Measurements from ENCODE around the gene ANKDD1A. TPM values are rescaled to one million over a fixed set of nuclear protein-coding genes. Genes with fewer than 3 reads are reported as not detected.

ANKDD1A gene
- total and polyA plus RNA-seq, 2 experiments from 2014 or later, result 3.6 to 6.1 TPM

DNA sequence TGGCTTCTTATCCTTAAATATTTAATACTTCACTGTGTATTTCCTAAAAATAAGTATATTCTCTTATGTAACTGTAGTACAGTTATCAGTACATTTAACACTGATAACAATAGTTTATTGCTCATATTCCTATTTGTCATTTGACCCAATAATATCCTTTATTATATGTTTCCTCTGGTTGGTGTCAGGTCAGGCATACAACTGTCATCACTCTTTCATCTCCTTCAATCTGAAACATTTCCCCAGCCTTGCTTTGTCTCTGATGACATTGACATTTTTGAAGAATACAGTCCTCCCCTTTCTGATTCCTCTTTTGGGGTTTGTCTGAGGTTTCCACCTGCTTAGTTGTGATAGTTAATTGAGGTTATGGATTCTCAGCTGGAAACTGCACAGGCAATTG, 42.2 kb upstream of the ANKDD1A start:
- H3K4me2 ChIP-seq, result no peak overlapping the region
- no peaks in the 10 kb centered on the region for H3K4me1 ChIP-seq (ENCODE audit: insufficient read depth)
- no peak for DNase-seq (ENCODE audit: low spot score)
- no peaks in the 10 kb centered on the region for H3K79me2 ChIP-seq
- no peak overlapping the region for H3K27ac ChIP-seq
- no peaks in the 10 kb centered on the region for H3K36me3 ChIP-seq (replicated peaks; ENCODE audit: insufficient read depth, low read depth)
- H3K9me3 ChIP-seq (ENCODE audit: low read depth), result no peaks in the 10 kb centered on the region
- no peaks in the 10 kb centered on the region for H4K20me1 ChIP-seq (ENCODE audit: insufficient read depth, poor library complexity, severe bottlenecking)
- no peaks in the 10 kb centered on the region for H3K9me2 ChIP-seq (replicated peaks; ENCODE audit: insufficient read depth)
- no peak overlapping the region for H3K4me3 ChIP-seq
- no peak overlapping the region for H2AFZ ChIP-seq
- TF ChIP-seq EZH2 (IDR thresholded peaks at IDR 0.05; ENCODE audit: borderline replicate concordance), result no peak
- no peak for TF ChIP-seq EZH2phosphoT487 (IDR thresholded peaks at IDR 0.05; ENCODE audit: low read depth, severe bottlenecking, unreplicated experiment)
- TF ChIP-seq CTCF (IDR thresholded peaks at IDR 0.05; ENCODE audit: poor library complexity), result no peak
- H3K27me3 ChIP-seq, result no peaks in the 10 kb centered on the region

DNA sequence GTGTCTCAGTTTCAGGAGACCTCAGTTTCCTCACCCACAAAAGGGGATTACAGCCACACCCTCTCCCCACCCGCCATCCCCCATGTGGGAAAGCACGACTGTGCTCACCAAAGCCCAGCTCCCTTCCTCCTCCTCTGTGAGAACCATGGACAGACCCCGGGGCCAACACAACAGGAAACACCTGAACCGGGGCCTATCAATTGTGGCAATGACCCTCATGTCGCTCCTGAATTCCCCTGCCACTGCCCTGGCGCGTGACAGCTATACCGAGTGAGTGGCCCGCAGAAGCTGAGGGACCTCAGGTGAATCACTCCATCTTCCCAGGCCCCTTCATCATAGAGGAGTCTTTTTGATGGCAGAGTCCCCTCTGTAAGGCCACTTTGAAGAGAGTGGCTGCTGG, 41.3 kb upstream of the ANKDD1A start:
- no peak for DNase-seq (ENCODE audit: low spot score)
- no peaks in the 10 kb centered on the region for H3K9me2 ChIP-seq (replicated peaks; ENCODE audit: insufficient read depth)
- H3K27me3 ChIP-seq, result no peaks in the 10 kb centered on the region
- no peak overlapping the region for H3K4me3 ChIP-seq
- H3K4me1 ChIP-seq (ENCODE audit: insufficient read depth), result no peaks in the 10 kb centered on the region
- 87% methylated on average over 9 of the region's 9 CpGs for WGBS (ENCODE audit: low lambda C conversion rate, missing lambda C conversion rate)
- H2AFZ ChIP-seq, result no peak overlapping the region
- no peaks in the 10 kb centered on the region for H4K20me1 ChIP-seq (ENCODE audit: insufficient read depth, poor library complexity, severe bottlenecking)
- H3K79me2 ChIP-seq, result no peaks in the 10 kb centered on the region
- H3K36me3 ChIP-seq (replicated peaks; ENCODE audit: insufficient read depth, low read depth), result no peaks in the 10 kb centered on the region
- TF ChIP-seq EZH2phosphoT487 (IDR thresholded peaks at IDR 0.05; ENCODE audit: low read depth, severe bottlenecking, unreplicated experiment), result no peak
- no peak for TF ChIP-seq CTCF (IDR thresholded peaks at IDR 0.05; ENCODE audit: poor library complexity)
- no peak for TF ChIP-seq EZH2 (IDR thresholded peaks at IDR 0.05; ENCODE audit: borderline replicate concordance)
- no peak overlapping the region for H3K27ac ChIP-seq
- H3K4me2 ChIP-seq, result no peak overlapping the region
- H3K9me3 ChIP-seq (ENCODE audit: low read depth), result no peaks in the 10 kb centered on the region

DNA sequence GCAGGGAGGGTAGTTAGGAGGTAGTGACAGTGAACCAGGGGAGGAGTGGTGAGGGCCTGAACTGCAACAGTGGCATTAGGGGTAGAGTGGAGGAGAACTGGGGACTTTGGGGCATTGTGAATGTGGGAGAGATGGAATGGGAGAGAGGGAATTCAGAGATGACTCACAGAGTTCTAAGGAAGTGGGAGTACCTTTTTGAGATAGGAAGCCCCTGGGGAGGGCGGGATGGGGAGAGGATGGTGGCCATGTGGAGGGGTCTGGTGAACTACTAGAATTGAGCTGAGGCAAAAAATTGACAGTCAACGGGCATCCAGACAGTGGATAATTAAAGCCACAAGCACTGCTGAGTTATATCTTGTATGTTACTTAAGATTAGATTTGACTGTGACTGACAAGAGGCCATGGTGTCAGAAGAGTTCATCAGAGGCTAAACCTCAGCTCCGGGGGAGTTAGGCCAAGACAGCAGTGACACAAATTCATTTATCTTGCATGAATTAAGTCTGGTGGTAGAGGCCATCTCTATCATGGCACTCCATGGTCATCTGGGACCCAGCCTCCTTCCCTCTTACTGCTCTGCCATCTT, 36.0 kb upstream of the ANKDD1A start:
- H3K4me1 ChIP-seq (ENCODE audit: insufficient read depth), result no peaks in the 10 kb centered on the region
- H3K27ac ChIP-seq, result no peak overlapping the region

More for the DNA sequence above, 36.0 kb upstream of the ANKDD1A start:
- Histone ChIP-seq H3K9me2 (replicated peaks; ENCODE audit: insufficient read depth) (no peaks in the 10 kb centered on the region), H3K9me3 (ENCODE audit: low read depth) (no peaks in the 10 kb centered on the region), H3K36me3 (replicated peaks; ENCODE audit: insufficient read depth, low read depth) (no peaks in the 10 kb centered on the region), H3K4me3 (no peak overlapping the region), H4K20me1 (ENCODE audit: insufficient read depth, poor library complexity, severe bottlenecking) (no peaks in the 10 kb centered on the region), H3K79me2 (no peaks in the 10 kb centered on the region), H3K27me3 (no peaks in the 10 kb centered on the region), H2AFZ (no peak overlapping the region), H3K4me2 (no peak overlapping the region)
- DNase-seq (ENCODE audit: low spot score), result no peak
- no peak for TF ChIP-seq CTCF (IDR thresholded peaks at IDR 0.05; ENCODE audit: poor library complexity)
- TF ChIP-seq EZH2 (IDR thresholded peaks at IDR 0.05; ENCODE audit: borderline replicate concordance), result no peak
- no peak for TF ChIP-seq EZH2phosphoT487 (IDR thresholded peaks at IDR 0.05; ENCODE audit: low read depth, severe bottlenecking, unreplicated experiment)
- WGBS (ENCODE audit: low lambda C conversion rate, missing lambda C conversion rate), result 44% methylated on average over 2 of the region's 3 CpGs

All from hepatocyte (in vitro differentiated cells).